ENCODE data around the gene PTPRCAP.
A peak's percentile ranks its signal among the peaks of the same experiment; 100 is the strongest.
"Not testable (repeated sequence)": the region's sequence is repeated elsewhere in the genome, so short reads cannot be mapped to it uniquely, and the experiment has no call there.

Gene PTPRCAP

GRCh38 chr11:67440229-67441097 lies 3.0 kb upstream of the PTPRCAP start:
- no peak for DNase-seq (ENCODE audit: low spot score)

- DNase-seq (ENCODE audit: low spot score): peak; percentile 48
These were observed 2.1 kb upstream of the PTPRCAP start for GRCh38 chr11:67439321-67440228.

- no peak for DNase-seq (ENCODE audit: low spot score)
These were observed 848 bp upstream of the PTPRCAP start for GRCh38 chr11:67438158-67438902.

- DNase-seq (ENCODE audit: low spot score): no peak
These were observed 301 bp upstream of the PTPRCAP start for GRCh38 chr11:67437809-67438157.

- DNase-seq (ENCODE audit: low spot score): no peak
These were observed 912 bp downstream of the PTPRCAP start for GRCh38 chr11:67436459-67437081.

GRCh38 chr11:67435727-67436458 lies 1.6 kb downstream of the PTPRCAP start:
- no peak for DNase-seq (ENCODE audit: low spot score)

- no peak for DNase-seq (ENCODE audit: low spot score)
These were observed 2.3 kb downstream of the PTPRCAP start for GRCh38 chr11:67435031-67435726.

DNA sequence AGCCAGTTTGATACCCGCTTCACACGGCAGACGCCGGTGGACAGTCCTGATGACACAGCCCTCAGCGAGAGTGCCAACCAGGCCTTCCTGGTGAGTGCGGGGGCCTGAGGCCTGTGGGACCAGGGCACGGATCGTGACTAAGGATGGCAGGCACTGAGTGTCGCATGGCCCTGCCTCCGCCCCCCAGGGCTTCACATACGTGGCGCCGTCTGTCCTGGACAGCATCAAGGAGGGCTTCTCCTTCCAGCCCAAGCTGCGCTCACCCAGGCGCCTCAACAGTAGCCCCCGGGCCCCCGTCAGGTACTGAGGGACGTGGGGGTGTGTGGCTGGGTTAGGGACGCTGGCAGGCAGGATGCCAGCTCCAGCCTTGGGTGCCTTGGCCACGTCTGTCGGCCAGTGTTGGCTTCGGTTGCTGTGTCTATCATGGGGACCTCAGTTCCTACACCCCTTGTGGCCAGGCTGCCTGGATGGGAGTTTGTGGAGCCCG lies 3.0 kb downstream of the PTPRCAP start:
- DNase-seq (ENCODE audit: low spot score): no peak

GRCh38 chr11:67433536-67434394 lies 3.7 kb downstream of the PTPRCAP start:
- no peak for DNase-seq (ENCODE audit: low spot score)

DNA sequence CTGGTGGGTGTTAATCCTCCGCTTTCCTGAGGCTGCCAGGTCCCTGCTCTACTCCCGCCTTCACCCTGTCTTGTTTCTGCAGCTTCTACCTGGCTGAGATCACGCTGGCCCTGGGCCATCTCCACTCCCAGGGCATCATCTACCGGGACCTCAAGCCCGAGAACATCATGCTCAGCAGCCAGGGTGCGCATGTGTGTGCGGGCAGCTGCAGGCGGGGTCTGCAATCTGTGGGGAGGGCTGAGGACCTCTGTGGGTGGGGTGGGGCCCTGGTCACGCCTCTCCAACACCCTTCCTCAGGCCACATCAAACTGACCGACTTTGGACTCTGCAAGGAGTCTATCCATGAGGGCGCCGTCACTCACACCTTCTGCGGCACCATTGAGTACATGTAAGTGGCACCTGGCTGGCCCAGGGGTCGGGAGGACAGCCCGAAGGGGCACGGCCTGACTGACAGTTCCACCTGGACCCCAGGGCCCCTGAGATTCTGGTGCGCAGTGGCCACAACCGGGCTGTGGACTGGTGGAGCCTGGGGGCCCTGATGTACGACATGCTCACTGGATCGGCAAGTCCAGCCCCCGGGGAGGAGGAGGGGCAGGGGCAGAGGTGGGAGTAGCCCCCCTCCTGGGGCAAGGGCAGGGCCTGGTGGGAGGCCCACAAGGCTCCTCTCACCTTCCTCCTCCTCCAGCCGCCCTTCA lies 4.7 kb downstream of the PTPRCAP start:
- DNase-seq (ENCODE audit: low spot score): no peak

DNA sequence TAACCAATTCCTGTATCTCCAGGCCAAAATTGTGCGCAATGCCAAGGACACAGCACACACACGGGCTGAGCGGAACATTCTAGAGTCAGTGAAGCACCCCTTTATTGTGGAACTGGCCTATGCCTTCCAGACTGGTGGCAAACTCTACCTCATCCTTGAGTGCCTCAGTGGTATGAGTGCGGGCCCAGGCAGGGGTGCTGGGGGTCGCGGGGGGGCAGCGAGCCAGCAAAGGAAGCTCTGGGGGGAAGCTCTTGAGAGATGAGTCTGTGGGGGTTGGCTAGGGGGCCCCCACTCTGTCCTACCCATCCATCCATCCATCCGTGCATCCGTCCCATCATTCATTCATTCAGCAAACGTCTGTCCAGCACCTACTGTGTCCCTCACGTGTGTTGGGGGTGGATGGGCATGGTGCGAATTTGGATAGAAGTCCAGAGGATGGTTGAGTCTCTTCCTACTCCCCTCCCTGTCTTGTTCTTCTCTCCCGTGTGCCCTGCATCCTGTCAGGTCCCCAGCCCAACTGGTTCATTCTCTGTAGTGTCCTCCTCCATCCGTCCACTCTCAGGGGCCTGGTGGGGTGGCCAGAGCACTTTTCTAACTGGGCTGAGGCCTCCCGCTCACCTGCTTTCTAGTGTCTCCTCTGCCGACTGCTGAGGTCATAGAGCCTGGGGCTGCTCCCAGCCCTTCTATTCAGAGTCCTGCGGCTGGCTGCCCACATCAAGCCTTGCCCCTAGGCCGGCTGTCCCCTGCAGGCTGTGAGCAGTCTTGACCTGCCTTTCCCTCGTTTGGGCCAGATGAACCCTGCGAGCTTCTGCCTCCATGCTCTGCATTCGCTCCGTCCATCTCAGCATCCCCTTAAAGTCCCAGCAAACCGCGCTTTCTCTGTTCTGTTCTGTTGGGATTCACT lies 5.9 kb downstream of the PTPRCAP start:
- DNase-seq (ENCODE audit: low spot score): no peak

- DNase-seq (ENCODE audit: low spot score): no peak
These were observed 7.8 kb downstream of the PTPRCAP start for GRCh38 chr11:67429722-67430121.

DNA sequence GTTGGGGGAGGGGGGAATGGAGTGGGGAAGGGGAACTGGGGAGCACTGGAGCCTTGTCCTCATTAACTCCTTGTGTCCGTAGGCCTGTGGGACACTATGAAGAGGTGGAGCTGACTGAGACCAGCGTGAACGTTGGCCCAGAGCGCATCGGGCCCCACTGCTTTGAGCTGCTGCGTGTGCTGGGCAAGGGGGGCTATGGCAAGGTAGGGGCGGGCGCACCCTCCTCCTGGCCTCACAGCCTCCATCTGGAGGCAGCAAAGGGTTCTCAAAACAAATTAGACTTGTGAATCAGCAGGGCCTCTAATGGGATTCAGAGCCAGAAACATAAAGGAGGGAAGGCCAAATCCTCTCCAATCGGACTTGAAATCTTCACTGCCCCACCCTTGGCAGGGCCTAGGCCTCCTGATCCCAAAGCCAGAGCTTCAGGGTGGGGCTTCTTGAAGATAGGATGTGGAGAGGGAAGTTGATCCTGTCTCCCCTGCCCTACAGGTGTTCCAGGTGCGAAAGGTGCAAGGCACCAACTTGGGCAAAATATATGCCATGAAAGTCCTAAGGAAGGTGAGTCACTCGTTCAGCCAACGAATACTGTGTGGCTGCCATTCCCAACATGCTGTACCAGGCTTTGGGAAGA lies 8.3 kb downstream of the PTPRCAP start:
- no peak for DNase-seq (ENCODE audit: low spot score)

- DNase-seq (ENCODE audit: low spot score): peak; percentile 99
These were observed 9.2 kb downstream of the PTPRCAP start, which contains the start of gene RPS6KB2 for GRCh38 chr11:67428052-67429001. Gene RPS6KB2 (plus strand): TSS chr11:67428494. CDS start chr11:67428546, 52 bp downstream.

- DNase-seq (ENCODE audit: low spot score): not testable (repeated sequence)
These were observed 10.1 kb downstream of the PTPRCAP start for GRCh38 chr11:67427364-67427859.

All from GM03348 (cell line).